GM23338 (cell line): ENCODE data around the gene HSBP1. TPM values are rescaled to one million over a fixed set of nuclear protein-coding genes. Genes with fewer than 3 reads are reported as not detected.

Experiments used
- ATAC-seq: fragments of 200-7000 bp; cut with Tn5 transposase; 3 replicates; pipeline ENCODE4 v1.9.1; 2020
- DNase-seq: peaks from one replicate; pipeline ENCODE4 v3.0.0-alpha.2; 2015; ENCODE audit warnings: low spot score
- H2AFZ ChIP-seq: fragments of 200-600 bp; sonication (generic); 2 replicates; pipeline ENCODE4 v1.8.0; 2016; ENCODE audit warnings: antibody characterized with exemption, mild to moderate bottlenecking, moderate library complexity
- H3F3A ChIP-seq: fragments of 200-600 bp; sonication (generic); replicated peaks from 2 replicates; pipeline ENCODE4 v1.8.0; 2017; ENCODE audit warnings: antibody characterized with exemption, mixed run types, low read depth
- H3K27ac ChIP-seq: fragments of 200-600 bp; sonication (generic); 2 replicates; pipeline ENCODE4 v1.6.1; 2016; ENCODE audit warnings: low read depth
- H3K27me3 ChIP-seq: fragments of 200-600 bp; sonication (generic); 2 replicates; pipeline ENCODE4 v1.8.0; 2016; ENCODE audit warnings: mild to moderate bottlenecking, mixed run types, moderate library complexity; ENCODE audit not compliant: insufficient read depth
- H3K36me3 ChIP-seq: fragments of 200-600 bp; sonication (generic); 2 replicates; pipeline ENCODE4 v1.8.0; 2016; ENCODE audit warnings: mild to moderate bottlenecking; ENCODE audit not compliant: insufficient read depth
- H3K4me1 ChIP-seq: fragments of 200-600 bp; sonication (generic); 2 replicates; pipeline ENCODE4 v1.8.0; 2016; ENCODE audit warnings: mild to moderate bottlenecking, moderate library complexity; ENCODE audit not compliant: insufficient read depth
- H3K4me2 ChIP-seq: fragments of 200-600 bp; sonication (generic); 2 replicates; pipeline ENCODE4 v1.7.1; 2017; ENCODE audit warnings: mixed run types
- H3K4me3 ChIP-seq: fragments of 200-600 bp; sonication (generic); 2 replicates; pipeline ENCODE4 v1.6.1; 2016; ENCODE audit warnings: mixed run types
- H3K79me2 ChIP-seq: fragments of 200-600 bp; sonication (generic); replicated peaks from 2 replicates; pipeline ENCODE4 v1.8.0; 2017; ENCODE audit warnings: mild to moderate bottlenecking; ENCODE audit not compliant: insufficient read depth
- H3K9me2 ChIP-seq: fragments of 200-600 bp; sonication (generic); 2 replicates; pipeline ENCODE4 v1.8.0; 2017; ENCODE audit not compliant: insufficient read depth
- H4K20me1 ChIP-seq: fragments of 200-600 bp; sonication (generic); replicated peaks from 2 replicates; pipeline ENCODE4 v1.8.0; 2017; ENCODE audit warnings: mild to moderate bottlenecking; ENCODE audit not compliant: insufficient read depth
- H3K27ac Mint-ChIP-seq: 2 replicates; pipeline ENCODE4 v1.8.0; 2020; ENCODE audit warnings: inconsistent platforms, mild to moderate bottlenecking, moderate library complexity, mixed read lengths
- H3K27me3 Mint-ChIP-seq: 3 replicates; pipeline ENCODE4 v1.8.0; 2022; ENCODE audit warnings: low read depth, mild to moderate bottlenecking, moderate library complexity, mixed read lengths, inconsistent platforms; ENCODE audit not compliant: insufficient read depth, poor library complexity
- H3K36me3 Mint-ChIP-seq: 3 replicates; pipeline ENCODE4 v1.8.0; 2021; ENCODE audit warnings: low read depth, mild to moderate bottlenecking, inconsistent platforms, moderate library complexity, mixed read lengths
- H3K4me1 Mint-ChIP-seq: 3 replicates; pipeline ENCODE4 v1.8.0; 2020; ENCODE audit warnings: mild to moderate bottlenecking, inconsistent platforms, mixed read lengths
- H3K4me3 Mint-ChIP-seq: 3 replicates; pipeline ENCODE4 v1.8.0; 2021; ENCODE audit warnings: moderate library complexity, mild to moderate bottlenecking, inconsistent platforms, mixed read lengths
- H3K9me3 Mint-ChIP-seq: 3 replicates; pipeline ENCODE4 v1.8.0; 2020; ENCODE audit warnings: moderate library complexity, mild to moderate bottlenecking, inconsistent platforms, mixed read lengths
- CTCF ChIP-seq, 2 experiments: fragments of 200-600 bp in 1 of 2; sonication (generic) in 1 of 2; conservative IDR thresholded peaks; 2 replicates each; pipeline versions ENCODE4 v1.5.1 to v1.6.1; 2016 to 2017; ENCODE audit warnings: antibody characterized with exemption in 2 of 2, low read depth in 2 of 2, mild to moderate bottlenecking in 2 of 2, moderate library complexity in 1 of 2
- EZH2 ChIP-seq: fragments of 200-600 bp; sonication (generic); IDR thresholded peaks from one replicate; pipeline ENCODE4 v1.8.0; 2017; ENCODE audit warnings: antibody characterized with exemption, mild to moderate bottlenecking, low read depth; ENCODE audit not compliant: unreplicated experiment
- EZH2phosphoT487 ChIP-seq: fragments of 200-600 bp; sonication (generic); IDR thresholded peaks from one replicate; pipeline ENCODE4 v1.8.1; 2018; ENCODE audit warnings: antibody characterized with exemption; ENCODE audit not compliant: unreplicated experiment
- REST ChIP-seq: IDR thresholded peaks from one replicate; pipeline ENCODE4 v1.6.1; 2018; ENCODE audit warnings: antibody characterized with exemption; ENCODE audit not compliant: unreplicated experiment
- ZNF331 ChIP-seq: fragments of 250-450 bp; sonication (Bioruptor Pico); IDR thresholded peaks from 2 replicates; pipeline ENCODE4 v1.5.0; 2020; ENCODE audit warnings: low read depth, mild to moderate bottlenecking, moderate library complexity
- ZNF462 ChIP-seq: fragments of 250-450 bp; sonication (Bioruptor Pico); IDR thresholded peaks from 2 replicates; pipeline ENCODE4 v1.5.0; 2020; ENCODE audit warnings: mild to moderate bottlenecking, moderate library complexity
- polyA plus RNA-seq: library from polyadenylated mRNA; unstranded; fragments of >200 nt; fragmentation: Nextera tagmentation; extraction: Ambion mirVana; gene quantifications from 2 replicates; pipeline ENCODE4 v1.2.1, GENCODE V29; 2016
- total RNA-seq: library from RNA; depleted of rRNA; stranded (reverse); fragments of >200 nt; shearing (Covaris generic); gene quantifications from 2 replicates; pipeline ENCODE4 v1.2.3, GENCODE V29; 2014

Gene HSBP1
- total and polyA plus RNA-seq, 2 experiments from 2014 or later = 71.0 to 817 TPM

GRCh38 chr16:83813823-83814658 is 6.3 kb downstream of the HSBP1 start:
- Histone ChIP-seq H3K27ac (peak overlapping the region; percentile 85), H3K4me3 (no peak overlapping the region), H3K36me3 (peaks cover 11% of the 10 kb centered on the region; the same call in 1 of the 2 replicates), H3K4me2 (no peak overlapping the region), H3K9me2 (no peaks in the 10 kb centered on the region), H4K20me1 (no peaks in the 10 kb centered on the region; the same call in 1 of the 2 replicates), H3K27me3 (no peaks in the 10 kb centered on the region), H3F3A (peaks cover 5% of the 10 kb centered on the region; the same call in 1 of the 2 replicates), H2AFZ (no peak overlapping the region), H3K4me1 (peaks cover 34% of the 10 kb centered on the region), H3K79me2 (peaks cover 21% of the 10 kb centered on the region)
- Mint-ChIP-seq H3K27ac (peak overlapping the region; percentile 47), H3K4me3 (no peak overlapping the region), H3K4me1 (peaks cover 27% of the 10 kb centered on the region), H3K9me3 (no peaks in the 10 kb centered on the region), H3K27me3 (peaks cover 2% of the 10 kb centered on the region), H3K36me3 (peaks cover 40% of the 10 kb centered on the region)
- ATAC-seq (peak; percentile 48), DNase-seq (peak; percentile 62)
- TF ChIP-seq CTCF (conservative IDR thresholded peaks at IDR 0.05; ENCODE audit: low read depth in 2 of 2) (no peak), EZH2phosphoT487 (no peak), EZH2 (no peak), REST (no peak), ZNF462 (no peak), ZNF331 (CRISPR knock-in tag) (no peak)
